Left renal cortex interstitium (tissue), 4 donors: ENCODE data around the gene BAG5. TPM values are rescaled to one million over a fixed set of nuclear protein-coding genes. Genes with fewer than 3 reads are reported as not detected.

ENCODE experiments used
- DNase-seq, 4 donors: peaks; one replicate each; pipeline ENCODE4 v3.0.0-alpha.2; 2013; ENCODE audit warnings: low read depth in 4 of 4, low spot score in 2 of 4, missing footprints in 1 of 4
- polyA plus RNA-seq, 4 donors: library from polyadenylated mRNA; unstranded; fragments of 120-200 nt; gene quantifications; one replicate each; pipeline ENCODE4 v1.2.1, GENCODE V29; 2013; ENCODE audit not compliant: insufficient read length in 4 of 4

The BAG5 gene
- polyA plus RNA-seq, 4 donors = 26.6 to 31.4 (median 30.6) TPM

GRCh38 chr14:103568952-103569351 is 6.5 kb upstream of the BAG5 start:
- no peak for DNase-seq

GRCh38 chr14:103563844-103564505 is 1.5 kb upstream of the BAG5 start:
- DNase-seq = no peak

- DNase-seq = no peak
Observed at GRCh38 chr14:103563226-103563620, 766 bp upstream of the BAG5 start.

GRCh38 chr14:103562179-103562428 is 353 bp downstream of the BAG5 start:
- DNase-seq = no peak

GRCh38 chr14:103561381-103562178 is 877 bp downstream of the BAG5 start:
- no peak for DNase-seq

- no peak for DNase-seq
Observed at GRCh38 chr14:103560691-103561090, 1.8 kb downstream of the BAG5 start.

- no peak for DNase-seq
Observed at GRCh38 chr14:103559766-103560165, 2.7 kb downstream of the BAG5 start.

- DNase-seq = peak in 1 of 4 donors; percentile 65
Observed at GRCh38 chr14:103558071-103558882, 4.2 kb downstream of the BAG5 start.

- no peak for DNase-seq
Observed at GRCh38 chr14:103556946-103557758, 5.3 kb downstream of the BAG5 start.

- DNase-seq = no peak
Observed at GRCh38 chr14:103555559-103556337, 6.7 kb downstream of the BAG5 start.

- no peak for DNase-seq
Observed at GRCh38 chr14:103552846-103553210, 9.6 kb downstream of the BAG5 start.

- DNase-seq = no peak
Observed at GRCh38 chr14:103552011-103552845, 10.2 kb downstream of the BAG5 start.

- DNase-seq = no peak
Observed at GRCh38 chr14:103551338-103551762, 11.1 kb downstream of the BAG5 start.

GRCh38 chr14:103550451-103551337 is 11.8 kb downstream of the BAG5 start:
- peak in 1 of 4 donors; percentile 69 for DNase-seq

- DNase-seq = no peak
Observed at GRCh38 chr14:103549361-103550311, 12.8 kb downstream of the BAG5 start.

- DNase-seq = no peak
Observed at GRCh38 chr14:103548463-103549351, 13.8 kb downstream of the BAG5 start.
